Hematopoietic multipotent progenitor cell (in vitro differentiated cells): ENCODE measurements around the gene ZNF385B. TPM values are rescaled to one million over a fixed set of nuclear protein-coding genes. Genes with fewer than 3 reads are reported as not detected.
A peak's percentile ranks its signal among the peaks of the same experiment; 100 is the strongest.
"Not testable (repeated sequence)": the region's sequence is repeated elsewhere in the genome, so short reads cannot be mapped to it uniquely, and the experiment has no call there.

ENCODE experiments used
- DNase-seq, 3 donors: peaks; one replicate each; pipeline ENCODE4 v3.0.0-alpha.2; 2011 to 2015; ENCODE audit warnings: low read depth in 2 of 3, low spot score in 2 of 3
- total RNA-seq: library from RNA; depleted of rRNA; stranded (reverse); fragments of >200 nt; gene quantifications from one replicate; pipeline ENCODE4 v1.2.3, GENCODE V29; 2012

The ZNF385B gene
- total RNA-seq: not detected

DNA sequence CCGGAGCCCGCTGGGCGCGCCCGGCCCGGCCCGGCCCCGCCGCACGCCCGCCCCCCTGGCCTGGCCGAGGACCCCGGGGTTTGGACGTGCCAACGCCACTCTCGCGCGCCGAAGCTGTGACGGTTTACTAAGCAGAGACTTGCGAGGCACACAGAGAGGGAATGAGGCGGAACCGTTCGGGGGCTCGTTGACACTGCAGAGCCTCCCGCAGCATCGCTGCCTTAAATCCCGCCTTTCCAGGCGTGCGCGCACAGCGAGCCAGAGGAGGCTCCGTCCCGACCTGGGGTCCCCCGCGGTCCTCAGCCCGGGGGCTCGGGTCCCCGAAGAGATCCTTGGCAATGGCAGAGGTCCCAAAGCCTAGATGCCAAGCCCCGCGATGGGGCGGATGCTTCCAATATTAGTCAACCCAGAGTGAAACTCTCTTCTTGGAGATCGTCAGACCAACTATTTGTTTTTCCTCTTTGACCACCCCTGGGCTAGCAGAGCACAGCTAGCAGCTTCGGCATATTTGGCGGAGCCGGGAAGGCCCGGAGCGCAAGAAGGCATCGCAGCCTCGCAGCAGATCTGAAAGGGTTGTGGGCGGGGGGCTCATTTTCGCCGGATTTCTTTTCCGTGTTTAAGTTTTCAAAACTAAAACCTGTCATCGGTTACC is at the start of gene ZNF385B:
ZNF385B (minus strand) TSS at position 197 of the 652 bp plus-strand sequence.
- peak in 1 of 3 donors; percentile 15 for DNase-seq

DNA sequence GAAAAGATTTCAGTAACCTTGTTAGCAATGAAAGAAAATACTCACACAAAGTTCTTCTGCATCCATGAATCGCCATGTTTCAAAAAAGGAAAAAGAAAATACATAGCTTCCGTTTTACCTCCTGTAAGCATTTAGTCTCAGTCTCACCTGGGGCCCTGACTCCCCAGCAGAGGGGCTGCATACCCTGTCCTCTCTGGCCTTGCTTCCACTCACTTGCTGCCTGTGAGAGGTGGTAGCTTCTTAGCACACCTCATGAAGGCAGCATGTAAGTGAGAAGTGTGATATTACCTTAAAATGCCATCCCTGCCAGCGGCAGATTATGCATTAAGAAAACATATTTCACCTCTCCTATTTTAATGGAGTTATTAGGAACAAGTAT is 49.3 kb upstream of the ZNF385B start:
- no peak for DNase-seq

DNA sequence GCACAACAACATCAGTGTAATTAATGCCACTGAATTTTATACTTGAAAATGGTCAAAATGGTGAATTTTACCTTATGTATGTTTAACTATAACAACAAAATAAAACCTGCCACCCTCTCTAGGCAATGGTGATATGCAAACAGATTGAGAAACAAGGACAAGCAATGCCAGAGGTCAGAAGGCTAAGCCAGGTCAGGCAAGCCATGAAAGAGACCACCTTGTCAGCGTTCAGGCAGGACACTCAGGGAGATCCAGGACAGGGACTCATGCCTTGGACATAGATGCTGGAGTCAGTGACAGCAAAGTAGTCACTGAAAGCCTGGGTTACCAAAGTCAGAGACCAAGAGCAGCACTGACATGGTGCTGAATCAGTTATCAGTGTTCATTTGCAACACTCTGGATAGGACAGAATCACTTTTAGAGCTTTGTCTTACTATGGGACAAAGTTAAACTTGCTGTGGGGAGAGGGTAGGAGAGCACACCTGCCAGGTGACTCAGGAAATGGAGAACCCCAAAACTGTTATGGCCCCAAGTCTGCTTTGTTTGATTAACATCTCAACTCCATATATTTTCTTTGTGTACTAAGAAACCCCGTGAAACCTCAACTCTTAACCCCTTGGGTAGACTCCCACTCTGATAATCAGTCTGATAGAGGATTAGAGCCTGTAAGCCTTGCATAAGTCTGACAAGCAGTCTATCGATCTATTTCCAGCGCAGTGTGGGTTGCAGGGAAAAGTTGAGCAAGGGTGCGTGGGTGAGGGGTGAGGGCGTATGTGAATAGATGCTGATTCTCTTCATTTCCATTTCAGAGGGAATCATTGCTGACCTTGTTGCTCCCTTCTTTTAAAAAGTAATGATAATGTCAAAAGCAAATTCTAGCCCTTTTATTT is 48.7 kb upstream of the ZNF385B start:
- no peak for DNase-seq

DNA sequence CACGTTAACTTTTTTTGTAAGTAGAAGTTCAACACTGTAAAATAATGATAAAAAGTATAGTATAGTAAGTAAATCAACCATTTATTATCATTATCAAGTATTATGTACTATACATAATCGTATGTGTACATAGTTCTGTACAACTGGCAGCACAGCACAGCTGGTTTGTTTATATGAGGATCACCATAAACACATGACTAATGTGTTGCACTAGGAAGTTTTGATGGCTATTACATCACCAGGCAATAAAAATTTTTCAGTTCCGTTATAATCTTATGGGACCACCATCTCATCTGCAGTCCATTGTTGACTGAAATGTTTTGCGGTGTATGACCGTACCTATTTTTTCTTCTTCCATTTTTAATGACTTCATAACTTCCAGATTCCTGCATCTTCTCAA is 39.2 kb upstream of the ZNF385B start:
- no peak for DNase-seq

DNA sequence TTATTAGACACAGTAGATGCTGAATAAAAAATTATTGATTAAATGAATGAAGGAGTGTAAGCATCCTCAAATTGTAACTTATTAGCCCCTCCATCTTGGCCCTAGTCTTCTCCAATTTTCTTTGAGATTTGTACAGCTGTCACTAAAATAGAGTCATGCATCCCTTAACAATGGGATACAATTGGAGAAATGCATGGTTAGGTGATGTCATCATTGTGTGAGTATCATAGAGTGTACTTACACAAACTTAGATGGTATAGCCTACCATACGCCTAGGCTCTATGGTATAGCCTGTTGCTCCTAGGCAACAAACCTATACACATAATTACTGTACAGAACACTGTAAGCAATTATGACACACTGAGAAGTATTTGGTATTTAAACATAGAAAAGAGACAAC is 38.3 kb upstream of the ZNF385B start:
- no peak for DNase-seq

GRCh38 chr2:179898873-179899272 is 37.5 kb upstream of the ZNF385B start:
- DNase-seq: peak in 1 of 3 donors; percentile 16

- no peak for DNase-seq
Observed at GRCh38 chr2:179893616-179894015, 32.2 kb upstream of the ZNF385B start.

DNA sequence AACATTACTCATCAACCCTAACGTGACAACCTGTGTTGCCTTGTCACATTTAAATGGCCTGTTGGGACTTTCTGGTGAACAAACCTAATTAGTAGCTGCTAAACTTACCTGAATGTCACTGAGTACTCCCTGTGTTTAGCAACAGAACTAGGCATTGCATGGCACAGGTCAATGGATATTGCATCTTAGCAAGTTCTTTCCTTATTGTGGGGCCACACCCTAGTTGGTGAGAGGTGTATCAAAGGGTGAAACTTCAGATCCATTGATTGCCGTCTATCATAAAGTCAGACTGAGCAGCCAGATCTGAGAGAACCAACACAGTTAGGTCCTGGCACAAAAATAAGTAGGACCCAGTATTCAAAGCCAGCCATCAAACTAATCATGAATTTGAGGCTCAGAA is 29.8 kb upstream of the ZNF385B start:
- DNase-seq: no peak

DNA sequence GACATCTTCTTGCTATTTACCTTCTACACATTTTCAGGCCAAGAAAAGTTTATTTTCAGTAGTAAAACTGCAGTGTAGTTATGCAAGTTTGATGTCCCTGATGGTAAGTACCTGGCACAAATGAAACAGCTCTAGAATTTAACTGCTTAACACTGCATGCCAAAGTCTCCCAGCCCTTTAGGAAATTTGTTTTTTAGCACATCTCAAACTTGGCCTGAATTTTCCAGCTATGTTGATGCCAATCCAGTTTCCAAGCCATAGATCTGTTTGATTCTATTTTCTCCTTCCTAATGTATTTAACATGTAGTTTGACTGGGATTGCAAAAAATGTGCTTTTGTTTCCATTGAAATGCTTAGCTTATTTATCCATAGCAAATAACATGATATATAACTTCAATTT is 29.3 kb upstream of the ZNF385B start:
- no peak for DNase-seq

GRCh38 chr2:179888642-179889041 is 27.2 kb upstream of the ZNF385B start:
- not testable (repeated sequence) for DNase-seq

GRCh38 chr2:179884193-179884592 is 22.8 kb upstream of the ZNF385B start:
- DNase-seq: no peak

- DNase-seq: no peak
Observed at GRCh38 chr2:179882851-179883806, 21.7 kb upstream of the ZNF385B start.

- no peak for DNase-seq
Observed at GRCh38 chr2:179877601-179878364, 16.4 kb upstream of the ZNF385B start.

DNA sequence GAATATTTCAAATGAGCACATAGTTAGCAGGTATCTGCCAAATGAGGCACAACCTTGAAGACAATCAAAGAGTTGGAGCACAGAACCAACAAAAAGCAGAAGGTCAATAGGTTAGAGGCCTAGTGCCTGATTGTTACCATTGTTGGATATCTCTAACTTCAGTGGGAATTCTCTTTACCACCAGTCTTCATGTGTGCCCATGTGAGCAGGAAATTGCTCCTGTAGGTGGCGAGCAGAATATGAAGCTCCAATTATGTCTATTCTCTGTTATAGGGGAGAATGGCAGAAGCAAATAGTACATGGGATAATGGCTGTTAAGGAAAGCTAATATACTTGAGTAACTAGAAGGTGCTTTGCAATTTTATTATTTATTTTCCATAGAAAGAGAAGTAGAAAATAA is 14.9 kb upstream of the ZNF385B start:
- no peak for DNase-seq

- DNase-seq: no peak
Observed at GRCh38 chr2:179875864-179876263, 14.5 kb upstream of the ZNF385B start.

- DNase-seq: no peak
Observed at GRCh38 chr2:179862898-179863458, 1.6 kb upstream of the ZNF385B start.

GRCh38 chr2:179861027-179861415 is 391 bp downstream of the ZNF385B start:
- peak in 2 of 3 donors; percentile 12 to 19 for DNase-seq

DNA sequence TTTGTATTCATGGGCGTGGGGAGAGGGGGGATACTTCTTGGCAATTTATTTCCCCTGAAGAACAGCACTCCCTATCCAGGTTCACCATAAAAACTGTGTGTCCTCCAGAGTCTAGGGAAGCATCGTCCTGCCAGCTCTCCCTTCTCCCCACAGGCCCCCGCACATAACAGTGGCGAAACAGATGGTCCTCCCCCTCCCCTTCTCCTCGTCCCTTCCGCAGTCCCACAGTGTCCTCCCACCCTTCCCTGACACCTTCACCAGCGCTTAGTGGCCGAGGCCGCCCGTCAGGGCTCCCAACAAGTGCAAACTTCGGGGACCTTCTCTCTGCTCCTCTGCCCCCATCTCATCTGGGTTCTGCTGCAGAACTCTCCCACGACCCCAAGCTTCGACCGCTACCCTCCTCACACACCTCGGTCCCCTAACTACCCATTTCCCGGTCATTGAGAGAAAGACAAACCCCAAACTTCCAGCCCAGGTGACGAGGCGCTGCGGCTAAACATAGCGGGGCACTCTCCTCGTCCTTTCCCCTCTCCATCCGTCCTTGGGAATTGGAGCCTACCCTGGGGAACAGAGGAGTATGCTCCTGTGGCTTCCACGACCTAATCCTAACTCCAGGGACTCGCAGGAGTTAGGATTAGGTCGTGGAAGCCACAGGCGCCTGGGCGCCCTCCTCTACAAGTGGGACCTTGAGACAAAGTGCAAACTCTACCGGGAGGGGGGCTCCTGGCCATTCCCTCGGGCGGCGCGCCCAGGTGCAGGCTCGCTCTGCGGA is 971 bp downstream of the ZNF385B start:
- DNase-seq: no peak

DNA sequence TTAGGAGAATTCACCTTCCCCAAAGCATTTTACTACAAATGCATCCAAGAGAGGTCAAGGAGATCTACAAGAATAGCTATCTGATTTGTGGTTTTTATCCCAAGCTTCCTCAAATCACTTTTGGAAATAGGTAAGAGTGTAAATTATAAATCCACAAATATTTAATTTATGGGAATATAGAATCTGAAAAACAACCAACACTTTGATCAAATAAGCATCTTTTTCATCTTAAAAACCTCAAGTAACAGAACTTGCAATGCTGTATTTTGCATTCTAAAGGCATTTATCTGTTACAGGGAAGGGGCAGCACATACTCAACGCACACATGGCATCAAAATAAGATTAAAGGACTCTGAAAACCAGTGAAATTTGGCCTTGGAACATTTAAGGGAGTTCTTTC is 1.9 kb downstream of the ZNF385B start:
- DNase-seq: no peak
